HepG2 (cell line): ENCODE data around the gene KBTBD3. TPM values are rescaled to one million over a fixed set of nuclear protein-coding genes. Genes with fewer than 3 reads are reported as not detected.

Experiments used
- ADNP ChIP-seq: sonication (generic); formaldehyde crosslinking; IDR thresholded peaks from 2 replicates; pipeline ENCODE4 v1.4.0; 2020; ENCODE audit warnings: missing genetic modification reagents
- ATF2 ChIP-seq: sonication (generic); formaldehyde crosslinking; IDR thresholded peaks from 2 replicates; pipeline ENCODE4 v1.4.0; 2020; ENCODE audit warnings: missing genetic modification reagents
- GATAD2A ChIP-seq: IDR thresholded peaks from 2 replicates; pipeline ENCODE4 v1.6.1; 2016
- MLX ChIP-seq: IDR thresholded peaks from 2 replicates; pipeline ENCODE4 v1.6.1; 2016
- PLSCR1 ChIP-seq: sonication (generic); formaldehyde crosslinking; IDR thresholded peaks from 2 replicates; pipeline ENCODE4 v1.5.0; 2020; ENCODE audit warnings: missing genetic modification reagents, mild to moderate bottlenecking, borderline replicate concordance
- POGZ ChIP-seq: sonication (generic); formaldehyde crosslinking; IDR thresholded peaks from 2 replicates; pipeline ENCODE4 v1.4.0; 2020; ENCODE audit warnings: mild to moderate bottlenecking, missing genetic modification reagents
- SALL2 ChIP-seq: sonication (generic); formaldehyde crosslinking; IDR thresholded peaks from 2 replicates; pipeline ENCODE4 v1.8.1; 2023; ENCODE audit warnings: mild to moderate bottlenecking, missing genetic modification reagents, inconsistent platforms
- TOE1 ChIP-seq: sonication (generic); formaldehyde crosslinking; IDR thresholded peaks from 2 replicates; pipeline ENCODE4 v1.4.0; 2020; ENCODE audit warnings: mild to moderate bottlenecking, missing genetic modification reagents
- ZBTB2 ChIP-seq: sonication (generic); formaldehyde crosslinking; IDR thresholded peaks from 2 replicates; pipeline ENCODE4 v1.8.0; 2022; ENCODE audit warnings: low read depth, missing genetic modification reagents
- ZBTB21 ChIP-seq: sonication (generic); formaldehyde crosslinking; IDR thresholded peaks from 2 replicates; pipeline ENCODE4 v1.4.0; 2020; ENCODE audit warnings: missing genetic modification reagents
- ZBTB7B ChIP-seq: sonication (generic); formaldehyde crosslinking; IDR thresholded peaks from 2 replicates; pipeline ENCODE4 v1.4.0; 2020; ENCODE audit warnings: missing genetic modification reagents
- ZNF839 ChIP-seq: sonication (generic); formaldehyde crosslinking; IDR thresholded peaks from 2 replicates; pipeline ENCODE4 v1.4.0; 2020; ENCODE audit warnings: missing genetic modification reagents, mild to moderate bottlenecking, borderline replicate concordance
- polyA plus RNA-seq, 8 experiments: library from polyadenylated mRNA; depleted of rRNA in 3 of 8; stranded (reverse) in 7 of 8; unstranded in 1 of 8; fragments of >200 nt; fragmentation: Illumina TruSeq in 4 of 8; extraction: Trizol in 4 of 8; gene quantifications; 2 replicates each; pipeline versions ENCODE4 v1.2.1 to v1.2.3, GENCODE V29; 2011 to 2016; ENCODE audit warnings: low read depth in 4 of 8, missing spikeins in 1 of 8, mixed read lengths in 1 of 8; ENCODE audit not compliant: insufficient read depth in 1 of 8
- total RNA-seq, 5 experiments: library from RNA; depleted of rRNA; stranded (reverse); fragments of >200 nt; fragmentation: Illumina TruSeq; extraction: Trizol; gene quantifications; 2 replicates each; pipeline ENCODE4 v1.2.3, GENCODE V29; 2016; ENCODE audit warnings: low read depth in 1 of 5
- TF ChIP-seq, protein P1 (sequence below): sonication (generic); formaldehyde crosslinking; IDR thresholded peaks from 2 replicates; pipeline ENCODE4 v1.4.0; 2020; ENCODE audit warnings: mild to moderate bottlenecking, missing genetic modification reagents
- TF ChIP-seq, protein P2 (sequence below): sonication (generic); formaldehyde crosslinking; IDR thresholded peaks from 2 replicates; pipeline ENCODE4 v1.5.0; 2020; ENCODE audit warnings: mild to moderate bottlenecking, missing genetic modification reagents, borderline replicate concordance
- TF ChIP-seq, protein P3 (sequence below): sonication (generic); formaldehyde crosslinking; conservative IDR thresholded peaks from 2 replicates; pipeline ENCODE4 v1.4.0; 2020; ENCODE audit warnings: missing genetic modification reagents

The KBTBD3 gene
- total and polyA plus RNA-seq, 2 of the 13 experiments (the other 11 are each of a cell fraction or from before 2014, with no cell fraction given) = 1.8 to 7.4 TPM

DNA sequence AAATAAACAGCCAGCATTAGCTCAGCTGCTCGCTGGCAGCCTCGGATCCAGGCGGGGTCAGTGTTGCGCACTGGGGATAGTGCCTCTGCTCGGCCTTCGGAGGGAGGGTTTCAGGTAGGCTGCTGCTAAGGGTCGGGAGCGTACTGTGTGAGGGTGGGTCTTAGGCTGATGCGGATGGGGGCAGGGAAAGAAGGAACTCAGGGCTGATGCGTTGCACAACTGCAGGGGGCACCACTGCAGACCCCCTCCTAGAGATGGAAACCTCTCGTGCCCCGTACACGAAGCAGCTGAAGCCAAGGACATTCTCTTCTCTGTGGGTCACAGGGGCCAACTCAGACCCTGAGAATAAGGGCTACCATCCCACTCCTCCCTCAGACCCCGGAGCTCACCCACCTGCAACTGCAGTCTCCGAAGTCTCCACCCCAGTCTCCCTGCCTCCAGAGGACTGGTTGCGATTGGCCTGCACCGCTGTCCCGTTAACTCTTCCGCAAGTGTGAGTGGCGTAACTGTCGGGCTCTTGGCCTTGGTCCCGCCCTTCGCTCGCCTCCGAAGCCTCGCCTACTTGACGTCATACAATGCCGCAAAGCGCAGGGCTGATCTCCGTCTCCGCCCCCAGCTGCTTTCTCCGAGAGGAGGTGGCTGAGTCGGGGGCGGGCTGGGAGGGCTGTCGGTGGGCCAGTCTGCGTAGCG, at the start of gene KBTBD3 (continued):
- TF ChIP-seq ZNF839 (CRISPR knock-in tag) (peak; percentile 42; the same call in 1 of the 2 replicates), ZBTB21 (CRISPR knock-in tag) (peak; percentile 92), ZBTB2 (no peak), MLX (CRISPR knock-in tag) (no peak), POGZ (CRISPR knock-in tag) (peak; percentile 68; the same call in 1 of the 2 replicates), SALL2 (CRISPR knock-in tag) (peak; percentile 83), ATF2 (CRISPR knock-in tag) (peak; percentile 76; the same call in 1 of the 2 replicates), ZBTB7B (peak; percentile 67), TOE1 (CRISPR knock-in tag) (no peak), ADNP (CRISPR knock-in tag) (peak; percentile 55; the same call in 1 of the 2 replicates), GATAD2A (CRISPR knock-in tag) (0 out of 2 replicates have a peak, but pooled peaks have one; percentile 11), PLSCR1 (no peak)
- TF ChIP-seq, protein P1, sequence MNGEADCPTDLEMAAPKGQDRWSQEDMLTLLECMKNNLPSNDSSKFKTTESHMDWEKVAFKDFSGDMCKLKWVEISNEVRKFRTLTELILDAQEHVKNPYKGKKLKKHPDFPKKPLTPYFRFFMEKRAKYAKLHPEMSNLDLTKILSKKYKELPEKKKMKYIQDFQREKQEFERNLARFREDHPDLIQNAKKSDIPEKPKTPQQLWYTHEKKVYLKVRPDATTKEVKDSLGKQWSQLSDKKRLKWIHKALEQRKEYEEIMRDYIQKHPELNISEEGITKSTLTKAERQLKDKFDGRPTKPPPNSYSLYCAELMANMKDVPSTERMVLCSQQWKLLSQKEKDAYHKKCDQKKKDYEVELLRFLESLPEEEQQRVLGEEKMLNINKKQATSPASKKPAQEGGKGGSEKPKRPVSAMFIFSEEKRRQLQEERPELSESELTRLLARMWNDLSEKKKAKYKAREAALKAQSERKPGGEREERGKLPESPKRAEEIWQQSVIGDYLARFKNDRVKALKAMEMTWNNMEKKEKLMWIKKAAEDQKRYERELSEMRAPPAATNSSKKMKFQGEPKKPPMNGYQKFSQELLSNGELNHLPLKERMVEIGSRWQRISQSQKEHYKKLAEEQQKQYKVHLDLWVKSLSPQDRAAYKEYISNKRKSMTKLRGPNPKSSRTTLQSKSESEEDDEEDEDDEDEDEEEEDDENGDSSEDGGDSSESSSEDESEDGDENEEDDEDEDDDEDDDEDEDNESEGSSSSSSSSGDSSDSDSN = peak; percentile 78
- TF ChIP-seq, protein P2, sequence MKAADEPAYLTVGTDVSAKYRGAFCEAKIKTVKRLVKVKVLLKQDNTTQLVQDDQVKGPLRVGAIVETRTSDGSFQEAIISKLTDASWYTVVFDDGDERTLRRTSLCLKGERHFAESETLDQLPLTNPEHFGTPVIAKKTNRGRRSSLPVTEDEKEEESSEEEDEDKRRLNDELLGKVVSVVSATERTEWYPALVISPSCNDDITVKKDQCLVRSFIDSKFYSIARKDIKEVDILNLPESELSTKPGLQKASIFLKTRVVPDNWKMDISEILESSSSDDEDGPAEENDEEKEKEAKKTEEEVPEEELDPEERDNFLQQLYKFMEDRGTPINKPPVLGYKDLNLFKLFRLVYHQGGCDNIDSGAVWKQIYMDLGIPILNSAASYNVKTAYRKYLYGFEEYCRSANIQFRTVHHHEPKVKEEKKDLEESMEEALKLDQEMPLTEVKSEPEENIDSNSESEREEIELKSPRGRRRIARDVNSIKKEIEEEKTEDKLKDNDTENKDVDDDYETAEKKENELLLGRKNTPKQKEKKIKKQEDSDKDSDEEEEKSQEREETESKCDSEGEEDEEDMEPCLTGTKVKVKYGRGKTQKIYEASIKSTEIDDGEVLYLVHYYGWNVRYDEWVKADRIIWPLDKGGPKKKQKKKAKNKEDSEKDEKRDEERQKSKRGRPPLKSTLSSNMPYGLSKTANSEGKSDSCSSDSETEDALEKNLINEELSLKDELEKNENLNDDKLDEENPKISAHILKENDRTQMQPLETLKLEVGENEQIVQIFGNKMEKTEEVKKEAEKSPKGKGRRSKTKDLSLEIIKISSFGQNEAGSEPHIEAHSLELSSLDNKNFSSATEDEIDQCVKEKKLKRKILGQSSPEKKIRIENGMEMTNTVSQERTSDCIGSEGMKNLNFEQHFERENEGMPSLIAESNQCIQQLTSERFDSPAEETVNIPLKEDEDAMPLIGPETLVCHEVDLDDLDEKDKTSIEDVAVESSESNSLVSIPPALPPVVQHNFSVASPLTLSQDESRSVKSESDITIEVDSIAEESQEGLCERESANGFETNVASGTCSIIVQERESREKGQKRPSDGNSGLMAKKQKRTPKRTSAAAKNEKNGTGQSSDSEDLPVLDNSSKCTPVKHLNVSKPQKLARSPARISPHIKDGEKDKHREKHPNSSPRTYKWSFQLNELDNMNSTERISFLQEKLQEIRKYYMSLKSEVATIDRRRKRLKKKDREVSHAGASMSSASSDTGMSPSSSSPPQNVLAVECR (CRISPR knock-in tag) = peak; percentile 73; the same call in 1 of the 2 replicates
- TF ChIP-seq, protein P3, sequence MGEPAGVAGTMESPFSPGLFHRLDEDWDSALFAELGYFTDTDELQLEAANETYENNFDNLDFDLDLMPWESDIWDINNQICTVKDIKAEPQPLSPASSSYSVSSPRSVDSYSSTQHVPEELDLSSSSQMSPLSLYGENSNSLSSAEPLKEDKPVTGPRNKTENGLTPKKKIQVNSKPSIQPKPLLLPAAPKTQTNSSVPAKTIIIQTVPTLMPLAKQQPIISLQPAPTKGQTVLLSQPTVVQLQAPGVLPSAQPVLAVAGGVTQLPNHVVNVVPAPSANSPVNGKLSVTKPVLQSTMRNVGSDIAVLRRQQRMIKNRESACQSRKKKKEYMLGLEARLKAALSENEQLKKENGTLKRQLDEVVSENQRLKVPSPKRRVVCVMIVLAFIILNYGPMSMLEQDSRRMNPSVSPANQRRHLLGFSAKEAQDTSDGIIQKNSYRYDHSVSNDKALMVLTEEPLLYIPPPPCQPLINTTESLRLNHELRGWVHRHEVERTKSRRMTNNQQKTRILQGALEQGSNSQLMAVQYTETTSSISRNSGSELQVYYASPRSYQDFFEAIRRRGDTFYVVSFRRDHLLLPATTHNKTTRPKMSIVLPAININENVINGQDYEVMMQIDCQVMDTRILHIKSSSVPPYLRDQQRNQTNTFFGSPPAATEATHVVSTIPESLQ (CRISPR knock-in tag) = no peak
